Measurements from ENCODE around the gene AP1M2.
"Not testable (repeated sequence)": the region's sequence is repeated elsewhere in the genome, so short reads cannot be mapped to it uniquely, and the experiment has no call there.

Gene AP1M2

GRCh38 chr19:10565028-10565566, 22.0 kb downstream of the AP1M2 start:
- DNase-seq (ENCODE audit: low read depth), result peak; percentile 26

GRCh38 chr19:10562609-10563008, 24.5 kb downstream of the AP1M2 start:
- DNase-seq (ENCODE audit: low read depth), result no peak

- DNase-seq (ENCODE audit: low read depth), result no peak
These were observed 27.0 kb downstream of the AP1M2 start for GRCh38 chr19:10560154-10560553.

- no peak for DNase-seq (ENCODE audit: low read depth)
These were observed 29.4 kb downstream of the AP1M2 start for GRCh38 chr19:10557603-10558197.

GRCh38 chr19:10555610-10555973, 31.5 kb downstream of the AP1M2 start:
- DNase-seq (ENCODE audit: low read depth), result no peak

- DNase-seq (ENCODE audit: low read depth), result no peak
These were observed 32.1 kb downstream of the AP1M2 start for GRCh38 chr19:10554760-10555609.

- DNase-seq (ENCODE audit: low read depth), result peak; percentile 49
These were observed 33.1 kb downstream of the AP1M2 start for GRCh38 chr19:10553943-10554381.

- no peak for DNase-seq (ENCODE audit: low read depth)
These were observed 33.9 kb downstream of the AP1M2 start for GRCh38 chr19:10553087-10553667.

- no peak for DNase-seq (ENCODE audit: low read depth)
These were observed 34.5 kb downstream of the AP1M2 start for GRCh38 chr19:10552510-10553053.

- DNase-seq (ENCODE audit: low read depth), result no peak
These were observed 35.3 kb downstream of the AP1M2 start for GRCh38 chr19:10551698-10552301.

- not testable (repeated sequence) for DNase-seq (ENCODE audit: low read depth)
These were observed 36.1 kb downstream of the AP1M2 start for GRCh38 chr19:10551006-10551405.

- DNase-seq (ENCODE audit: low read depth), result no peak
These were observed 36.8 kb downstream of the AP1M2 start for GRCh38 chr19:10550336-10550735.

- DNase-seq (ENCODE audit: low read depth), result no peak
These were observed 37.4 kb downstream of the AP1M2 start for GRCh38 chr19:10549733-10550132.

GRCh38 chr19:10548746-10549276, 38.3 kb downstream of the AP1M2 start:
- DNase-seq (ENCODE audit: low read depth), result no peak

- no peak for DNase-seq (ENCODE audit: low read depth)
These were observed 40.3 kb downstream of the AP1M2 start for GRCh38 chr19:10546817-10547216.

- no peak for DNase-seq (ENCODE audit: low read depth)
These were observed 42.3 kb downstream of the AP1M2 start for GRCh38 chr19:10544753-10545251.

GRCh38 chr19:10544242-10544752, 42.8 kb downstream of the AP1M2 start:
- no peak for DNase-seq (ENCODE audit: low read depth)

- DNase-seq (ENCODE audit: low read depth), result peak; percentile 78
These were observed 43.5 kb downstream of the AP1M2 start, which contains the start of gene ATG4D for GRCh38 chr19:10543420-10544241. Gene ATG4D, plus strand, starts transcription at chr19:10543904. Its CDS starts 187 bp downstream, at chr19:10544091.

GRCh38 chr19:10543059-10543419, 44.1 kb downstream of the AP1M2 start:
- DNase-seq (ENCODE audit: low read depth), result no peak

GRCh38 chr19:10539016-10539415, 48.1 kb downstream of the AP1M2 start:
- not testable (repeated sequence) for DNase-seq (ENCODE audit: low read depth)
